ENCODE results near the gene ENTHD1.

Gene ENTHD1

DNA sequence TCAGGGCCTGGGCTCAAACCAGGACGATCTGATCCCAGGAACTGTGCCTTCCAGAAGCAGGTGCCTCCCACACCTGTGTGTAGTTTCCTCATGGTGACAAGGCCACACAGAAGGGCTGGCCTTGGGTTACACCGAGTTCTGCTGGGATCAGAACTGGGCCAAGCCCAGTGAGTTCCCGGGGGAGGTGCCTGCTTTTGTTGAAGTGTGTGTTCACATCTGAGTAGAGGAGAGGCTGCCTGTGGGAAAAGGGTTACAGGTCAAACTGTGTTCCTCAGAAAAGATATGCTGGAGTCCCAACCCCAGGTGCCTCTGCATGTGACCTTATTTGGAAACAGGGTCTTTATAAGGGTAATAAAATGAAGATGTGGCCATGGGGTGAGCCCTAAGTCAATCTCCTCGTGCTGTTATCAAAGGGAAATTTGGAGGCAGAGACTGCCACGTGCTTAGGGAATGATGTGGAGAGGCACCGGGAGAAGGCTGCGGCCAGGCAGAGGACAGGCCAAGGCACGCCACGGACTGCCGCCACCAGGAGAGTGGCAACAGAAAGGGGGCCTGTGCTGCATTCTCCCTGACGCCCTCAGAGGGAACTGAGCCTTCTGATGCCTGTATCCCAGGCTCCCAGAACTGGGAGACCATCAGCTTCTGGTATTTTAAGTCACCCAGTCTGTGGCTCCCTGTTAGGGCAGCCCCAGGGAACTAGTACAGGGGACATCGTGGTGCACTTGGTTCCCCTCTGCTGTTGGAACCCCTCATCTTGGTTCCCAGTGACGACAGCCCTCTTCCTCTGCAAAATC is 164.2 kb downstream of the ENTHD1 start:
- no peak for DNase-seq

DNA sequence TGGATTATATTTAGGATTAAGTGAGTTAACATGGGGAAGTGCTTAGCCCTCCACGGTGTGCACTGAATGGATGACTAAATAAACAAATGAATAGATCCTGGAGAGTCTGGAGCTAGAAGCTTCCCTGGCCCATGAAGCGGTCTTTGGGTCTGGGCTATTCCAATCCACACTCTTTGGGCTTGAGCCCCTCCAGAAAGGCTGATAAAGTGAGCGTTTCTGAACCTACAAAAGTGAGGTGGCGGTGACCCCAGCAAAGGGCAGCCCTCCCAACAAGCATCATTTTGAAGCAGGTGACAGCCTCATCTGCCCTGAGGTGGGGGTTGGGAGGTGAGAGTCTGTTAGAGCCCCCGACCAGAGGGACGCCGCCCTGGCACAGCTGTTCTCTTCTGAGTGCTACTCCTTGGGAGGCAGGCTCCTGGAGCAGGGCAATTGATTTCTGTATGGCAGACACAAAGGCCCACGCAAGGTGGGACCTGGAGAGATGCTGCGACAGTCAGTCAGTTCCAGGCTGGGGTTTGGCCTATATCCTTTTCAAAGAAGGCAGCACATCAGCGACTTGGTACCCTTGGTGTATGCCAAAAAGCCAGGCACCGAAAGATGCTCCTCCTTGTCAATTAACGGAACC is 165.2 kb downstream of the ENTHD1 start:
- no peak for DNase-seq

DNA sequence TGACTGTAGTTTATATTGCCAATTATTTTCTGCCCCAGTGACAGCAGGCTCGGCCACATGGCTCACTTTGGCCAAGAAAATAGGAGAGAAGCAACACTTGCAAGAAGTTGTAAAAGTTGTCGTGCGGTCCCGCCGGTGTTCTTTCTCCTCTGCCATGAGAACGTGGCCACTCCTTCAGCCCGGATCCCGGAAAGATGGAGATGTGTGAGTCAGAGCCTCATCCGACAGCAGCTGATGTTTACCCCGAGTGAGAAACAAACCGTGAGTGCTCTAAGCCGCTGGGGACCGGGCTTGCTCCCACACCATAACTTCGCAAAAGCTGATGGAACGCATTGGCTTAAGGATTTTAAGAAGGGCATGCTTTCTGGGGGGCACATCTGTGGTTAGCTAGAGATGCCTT is 166.0 kb downstream of the ENTHD1 start:
- no peak for DNase-seq

DNA sequence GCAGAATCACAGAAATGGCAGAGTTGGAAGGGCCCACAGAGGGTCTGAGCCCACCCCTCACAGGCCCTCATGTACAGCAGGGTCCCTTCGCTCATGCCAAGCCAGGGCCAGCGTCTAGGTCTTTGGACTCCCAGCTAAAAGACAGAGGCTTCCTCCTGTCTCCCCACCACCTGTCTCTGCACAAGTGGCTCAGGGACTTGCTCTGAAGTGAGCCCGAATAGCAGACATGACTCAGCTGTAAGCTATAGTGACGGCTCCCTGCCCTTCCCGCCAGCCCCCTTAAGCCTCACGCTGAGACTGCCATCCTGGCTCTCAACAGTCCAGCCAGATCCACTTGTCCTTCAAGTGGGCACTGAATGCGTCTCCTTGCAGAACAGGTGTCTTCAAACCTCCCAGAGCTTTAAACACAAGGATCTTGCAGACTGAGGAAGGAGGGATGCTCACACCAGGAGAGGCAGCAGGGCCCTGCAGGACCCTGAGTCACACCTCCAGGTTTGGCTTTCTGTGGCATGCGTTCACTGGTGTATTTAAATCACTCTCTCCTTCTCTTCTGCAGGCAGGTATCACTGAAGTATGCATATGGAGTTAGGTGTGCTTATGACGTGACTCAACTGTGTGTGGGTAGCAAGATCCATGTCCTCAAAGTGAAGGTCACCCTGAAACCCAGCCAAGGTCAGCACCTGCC is 168.1 kb downstream of the ENTHD1 start:
- no peak for DNase-seq

DNA sequence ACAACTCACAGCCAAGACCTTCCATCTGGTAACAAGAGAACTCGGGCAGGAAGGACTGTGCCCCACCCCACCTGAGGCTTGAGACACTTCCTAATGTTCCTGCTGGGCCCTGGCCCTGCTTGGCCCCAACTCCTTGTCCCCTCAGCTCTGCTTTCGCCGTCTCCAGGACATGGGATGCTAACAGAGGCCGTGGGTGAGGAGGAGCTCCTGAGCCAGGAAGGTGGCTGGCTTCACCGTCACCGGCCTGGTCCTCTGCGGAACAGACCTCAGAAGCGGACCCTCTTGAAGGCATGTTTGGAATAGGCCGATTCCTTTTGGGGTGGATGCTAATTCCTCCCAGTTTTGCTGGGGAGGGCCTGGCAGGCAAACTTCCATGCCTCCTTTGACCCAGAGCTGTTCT is 168.7 kb downstream of the ENTHD1 start:
- DNase-seq = no peak

DNA sequence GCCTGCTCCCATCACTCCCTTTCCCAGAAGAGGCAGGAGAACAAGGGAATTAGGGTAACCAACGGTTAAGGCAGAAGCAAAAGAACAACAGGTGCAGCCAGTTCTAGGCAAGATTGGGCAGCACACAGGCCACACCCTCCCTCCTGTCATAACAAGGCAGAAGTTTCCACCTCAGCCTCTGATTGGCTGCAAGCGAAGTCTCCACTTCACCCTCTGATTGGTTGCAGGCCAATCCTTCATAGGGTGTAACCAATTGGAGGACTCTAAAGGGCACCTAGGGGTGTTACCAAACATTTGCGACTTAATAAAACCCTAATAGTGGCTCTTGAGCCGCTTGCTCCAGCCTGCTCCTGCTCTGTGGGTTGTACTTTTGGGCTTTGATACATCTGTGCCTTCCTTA is 169.2 kb downstream of the ENTHD1 start:
- no peak for DNase-seq

DNA sequence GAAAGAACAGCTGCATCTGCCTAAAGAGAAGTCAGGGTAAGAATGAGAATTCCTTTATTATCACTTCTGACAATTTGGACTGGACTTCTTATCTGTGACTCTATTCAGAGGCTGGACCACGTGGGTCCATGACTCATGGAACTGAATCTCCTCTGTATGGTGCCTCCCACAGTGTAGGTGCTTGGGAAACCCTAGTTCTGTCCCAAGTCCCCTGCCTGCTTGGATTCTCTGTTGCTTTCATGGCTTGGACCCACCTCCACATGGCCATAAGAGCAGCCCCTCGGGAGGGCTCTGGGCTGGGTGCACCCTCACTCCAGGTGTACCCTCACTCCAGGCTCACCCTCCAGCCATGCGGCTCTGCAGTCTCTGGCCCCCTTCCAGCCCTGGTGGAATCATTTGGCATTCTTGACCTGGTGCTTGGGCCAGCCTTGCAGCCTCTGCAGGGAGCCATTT is 169.6 kb downstream of the ENTHD1 start:
- DNase-seq = no peak

DNA sequence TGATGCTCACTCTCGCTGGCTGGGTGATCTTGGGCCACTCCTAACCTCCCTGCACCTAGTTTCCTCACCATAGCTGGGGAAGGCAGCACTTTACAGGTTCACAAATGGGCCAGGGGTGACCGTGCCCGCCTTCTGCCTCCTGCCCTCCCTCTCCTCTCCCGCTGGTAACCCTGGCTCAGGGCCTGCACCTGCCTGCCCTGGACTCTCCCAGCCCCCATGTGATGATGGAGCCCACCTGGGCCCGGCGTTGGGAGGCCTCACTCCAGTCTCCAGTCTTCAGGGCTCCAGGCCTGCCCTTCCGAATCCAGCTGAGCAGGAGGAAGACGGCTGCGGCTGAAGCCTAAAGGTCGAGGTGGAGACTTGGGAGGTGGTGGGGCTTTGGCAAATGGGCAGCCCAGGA is 170.1 kb downstream of the ENTHD1 start:
- no peak for DNase-seq

DNA sequence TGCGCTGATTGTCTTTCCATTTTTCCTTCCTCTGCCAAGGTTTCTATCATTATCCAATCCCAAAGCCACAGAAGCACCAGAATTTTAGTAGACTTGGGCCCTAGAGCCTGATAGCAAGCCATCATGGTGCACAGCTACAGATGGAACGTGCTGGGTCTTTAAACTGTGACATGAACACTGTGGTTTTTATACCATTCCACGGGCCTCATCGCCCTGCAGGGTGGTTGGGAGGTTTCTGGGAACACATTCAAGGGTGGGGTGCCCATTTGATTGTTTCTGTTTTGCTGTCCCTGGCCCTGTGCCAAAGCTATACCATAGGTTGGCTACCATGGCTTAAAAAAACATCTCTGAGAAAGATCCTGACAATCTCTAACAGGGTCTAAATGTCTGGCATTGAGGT is 171.1 kb downstream of the ENTHD1 start:
- no peak for DNase-seq

DNA sequence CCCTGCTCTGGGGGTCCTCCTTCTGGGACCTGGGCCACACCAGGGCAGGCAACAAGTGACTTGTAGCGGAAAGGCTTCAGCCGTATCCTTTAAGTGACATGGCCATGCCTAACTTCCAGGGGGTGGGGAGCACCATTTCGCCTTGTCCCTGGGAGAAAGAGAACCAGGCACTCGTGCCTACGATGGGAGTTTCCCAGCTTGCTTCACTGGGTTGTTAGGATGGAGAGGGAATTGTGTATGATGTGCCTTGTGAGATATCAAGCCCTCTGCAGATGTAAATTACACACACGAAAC is 171.6 kb downstream of the ENTHD1 start:
- DNase-seq = no peak

DNA sequence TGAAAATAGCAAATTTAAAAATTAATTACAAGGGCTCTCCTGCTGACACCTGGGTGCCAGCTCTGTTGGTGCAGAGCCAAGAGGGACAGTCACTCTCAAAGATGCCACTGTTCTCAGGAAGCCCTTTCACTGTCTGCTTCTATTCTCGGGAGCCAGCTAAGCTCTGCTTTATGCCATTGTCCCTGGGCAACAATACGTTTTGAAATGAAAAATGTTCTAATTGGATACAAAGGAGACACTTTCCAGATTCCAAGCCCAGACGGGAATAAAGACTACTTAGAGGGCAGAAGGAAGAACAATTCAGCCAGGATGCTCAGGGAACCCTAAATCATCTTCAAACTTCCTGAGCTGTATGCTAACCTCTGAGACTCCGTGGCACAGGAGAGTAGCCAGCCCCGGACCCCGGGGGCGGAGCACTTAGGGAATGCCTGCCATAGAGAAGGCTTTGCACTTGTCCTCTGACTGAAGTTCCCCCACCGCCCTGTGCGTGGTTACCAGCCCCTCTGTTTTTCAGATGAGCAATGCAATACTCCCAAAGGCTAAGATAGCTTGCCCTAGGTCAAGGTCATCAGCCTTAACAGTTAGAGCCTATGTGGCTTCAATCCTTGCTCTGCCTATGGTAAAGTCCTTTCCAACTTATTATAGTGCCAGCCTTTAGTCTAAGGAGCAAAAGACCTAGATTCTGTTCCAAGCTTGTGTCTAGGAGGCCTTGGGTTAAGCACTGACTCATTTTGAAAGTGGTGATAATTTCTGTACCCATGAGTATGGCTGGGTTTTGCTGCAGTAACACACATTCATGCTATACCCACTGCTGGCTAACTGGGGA is 172.1 kb downstream of the ENTHD1 start:
- DNase-seq = no peak

DNA sequence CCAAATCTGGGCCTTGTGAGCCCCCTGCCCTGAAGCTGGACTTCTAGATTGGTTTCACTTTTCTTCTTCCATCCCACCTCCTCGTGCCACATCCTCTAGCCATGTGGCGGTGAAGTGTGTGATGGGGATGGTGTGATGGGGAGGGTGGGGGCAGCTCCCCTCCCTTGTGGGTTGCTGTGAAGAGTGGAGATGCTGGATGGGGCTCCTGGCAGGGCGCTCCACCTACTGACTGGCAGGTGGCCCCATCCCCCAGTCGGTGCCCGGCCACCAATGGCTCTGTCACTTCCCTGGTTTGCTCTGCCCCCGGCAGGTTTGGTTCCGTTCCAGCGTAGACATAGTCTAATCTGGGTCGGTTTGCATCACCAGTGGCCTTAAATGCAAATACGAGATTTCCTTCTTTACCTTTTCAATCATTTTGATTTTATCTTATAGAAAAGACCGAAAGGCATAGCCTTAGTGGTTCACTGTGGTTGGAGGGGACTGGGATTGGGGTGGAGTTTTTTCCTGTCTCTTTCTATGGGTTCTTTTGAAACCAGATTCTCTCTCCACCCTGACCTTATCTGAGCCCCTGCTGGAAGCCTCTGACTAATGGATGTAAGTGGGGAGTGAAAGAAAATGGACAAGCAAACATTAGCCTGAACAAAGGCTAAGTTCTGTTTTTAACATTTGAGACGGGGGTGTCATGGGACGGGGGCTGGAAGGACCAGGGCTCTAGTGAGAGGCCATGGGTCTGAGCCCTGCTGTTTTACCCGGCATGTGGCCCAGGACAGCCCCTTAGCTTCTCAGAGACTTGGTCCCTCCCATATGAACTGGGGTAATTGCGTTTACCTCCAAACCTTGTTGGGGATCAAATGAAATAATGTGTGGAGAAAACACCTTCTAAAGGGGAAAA is 173.8 kb downstream of the ENTHD1 start:
- DNase-seq = no peak

DNA sequence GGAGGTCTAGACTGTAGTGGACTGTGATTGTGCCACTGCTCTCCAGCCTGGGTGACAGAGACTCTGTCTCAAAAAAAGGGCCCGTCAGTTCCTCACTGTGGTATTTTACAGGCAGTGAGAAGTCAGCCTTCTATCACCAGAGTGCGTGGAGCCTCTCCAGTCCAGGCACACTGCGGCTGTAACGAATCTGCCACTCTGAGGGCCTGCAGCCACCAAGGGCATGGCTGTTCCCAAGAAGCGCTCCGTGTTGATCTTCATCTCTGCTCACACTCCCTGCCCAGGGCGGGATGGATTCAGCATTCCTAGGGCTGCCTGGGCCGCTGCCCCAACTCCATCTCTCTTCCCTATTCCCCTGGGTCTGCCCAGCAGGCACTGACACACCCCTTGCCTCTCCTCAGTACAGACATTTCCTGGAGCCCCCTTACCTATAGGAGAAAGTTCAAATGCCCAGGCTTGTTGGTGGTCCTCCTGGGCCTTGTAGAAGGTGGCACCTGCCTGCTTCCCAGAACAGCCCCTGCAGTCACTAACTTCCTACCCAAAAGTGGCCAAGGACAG is 174.6 kb downstream of the ENTHD1 start:
- no peak for DNase-seq

DNA sequence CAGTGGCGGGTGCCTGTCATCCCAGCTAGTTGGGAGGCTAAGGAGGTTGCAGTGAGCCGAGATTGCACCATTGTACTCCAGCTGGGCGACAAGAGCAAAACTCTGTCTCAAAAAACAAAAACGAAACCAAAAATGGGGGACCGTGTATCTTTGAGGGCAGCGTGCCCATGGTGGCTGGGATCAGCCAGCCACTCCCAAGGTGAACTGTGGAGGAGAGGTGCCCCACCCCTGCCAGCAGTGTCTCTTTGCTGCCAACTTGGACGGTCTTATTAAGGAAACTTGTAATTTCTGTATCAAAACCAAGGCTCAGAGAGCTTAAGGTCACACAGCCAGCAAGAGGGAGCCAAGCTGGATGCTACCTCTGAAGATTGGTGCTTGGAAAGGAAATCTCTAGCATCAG is 175.4 kb downstream of the ENTHD1 start:
- DNase-seq = no peak

DNA sequence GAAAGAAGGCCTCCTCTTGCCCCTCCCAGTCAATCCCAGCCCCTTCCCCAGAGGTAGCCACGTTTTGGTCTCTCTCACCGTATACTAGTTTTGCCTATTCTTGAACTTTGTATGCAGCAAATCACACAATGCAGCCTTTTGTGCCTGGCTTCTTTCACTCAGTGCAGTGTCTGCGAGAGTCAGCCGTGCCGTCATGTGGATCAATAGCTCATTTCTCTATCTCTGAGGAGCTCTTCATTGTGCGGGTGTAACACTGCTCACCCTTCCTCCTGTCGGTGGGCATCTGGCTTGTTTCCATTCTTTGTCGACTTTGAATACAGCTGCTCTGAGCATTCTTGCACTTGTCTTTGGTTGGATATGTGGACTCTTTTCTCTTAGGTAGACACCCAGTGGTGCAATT is 176.5 kb downstream of the ENTHD1 start:
- no peak for DNase-seq

DNA sequence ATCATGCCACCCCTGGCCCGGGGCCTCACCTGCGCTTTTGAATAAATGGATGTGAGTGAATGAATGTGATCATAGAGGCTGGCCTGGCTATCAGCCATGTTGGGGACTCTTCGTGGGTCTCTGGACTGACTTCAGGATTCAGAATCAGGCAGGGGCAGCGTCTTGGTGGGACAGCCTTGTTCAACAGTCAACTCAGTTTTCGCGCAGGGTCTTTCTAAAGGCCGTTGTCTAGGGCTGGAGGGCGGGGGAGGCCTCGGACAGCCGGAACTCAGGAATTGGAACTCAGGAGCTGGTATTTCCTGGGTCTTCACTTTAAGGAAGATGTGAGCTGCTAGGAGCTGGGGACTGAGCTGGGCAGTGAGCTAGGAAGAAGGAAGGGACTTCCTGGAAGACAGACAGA is 177.0 kb downstream of the ENTHD1 start:
- DNase-seq = no peak

DNA sequence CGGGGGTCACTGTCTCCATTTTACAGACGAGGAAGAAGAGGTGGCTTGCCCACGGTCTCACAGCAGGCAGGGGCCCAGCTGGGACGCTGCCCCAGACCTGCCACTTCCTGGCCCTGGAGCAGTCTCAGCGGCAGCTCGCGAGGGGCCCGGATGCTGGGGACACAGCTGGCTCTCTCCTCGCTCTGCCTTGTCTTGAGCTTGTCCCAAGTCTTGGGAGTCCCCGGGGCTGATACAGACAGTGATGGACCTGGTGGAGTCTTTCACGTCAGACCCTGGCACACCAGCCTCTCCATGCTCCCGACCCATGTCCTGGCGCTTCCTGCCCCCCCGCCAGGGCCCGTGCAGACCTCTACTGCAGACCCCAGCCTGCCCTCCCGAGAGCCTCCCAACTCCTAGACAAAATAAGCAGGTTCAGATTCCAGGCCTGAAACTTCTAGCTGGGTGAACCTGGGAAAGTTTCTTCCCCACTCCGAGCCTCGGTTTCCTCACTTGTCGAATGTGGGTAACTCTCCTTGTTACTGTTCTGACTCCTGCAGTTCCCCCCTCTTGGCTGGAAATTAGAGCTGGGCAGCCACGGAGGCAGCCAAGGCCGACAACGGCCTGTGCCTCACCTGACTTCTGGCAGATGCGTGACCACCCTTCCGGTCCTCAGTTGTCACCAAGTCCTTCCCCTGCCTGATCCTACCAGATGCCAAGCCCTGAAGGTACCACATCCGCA is 177.6 kb downstream of the ENTHD1 start:
- no peak for DNase-seq

DNA sequence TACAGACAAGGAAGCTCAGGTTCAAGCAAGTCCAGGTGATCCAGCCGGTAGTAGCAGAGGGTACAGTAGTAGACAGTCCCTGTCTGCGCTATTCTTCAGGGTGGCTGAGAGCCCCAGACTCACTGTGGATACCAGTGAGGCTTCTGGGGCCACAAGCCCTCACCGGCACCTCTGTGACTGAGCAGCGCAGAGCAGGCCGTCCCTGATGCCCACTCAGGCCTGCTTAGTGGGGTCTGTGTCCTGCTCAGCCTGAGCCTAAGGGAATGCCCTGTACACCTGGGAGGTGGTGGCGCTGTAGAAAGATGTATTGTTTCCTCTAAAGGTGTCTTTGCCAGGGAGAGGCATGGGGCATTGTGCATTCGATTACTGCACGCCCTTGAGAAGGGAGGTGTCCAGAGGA is 179.2 kb downstream of the ENTHD1 start:
- DNase-seq = no peak

DNA sequence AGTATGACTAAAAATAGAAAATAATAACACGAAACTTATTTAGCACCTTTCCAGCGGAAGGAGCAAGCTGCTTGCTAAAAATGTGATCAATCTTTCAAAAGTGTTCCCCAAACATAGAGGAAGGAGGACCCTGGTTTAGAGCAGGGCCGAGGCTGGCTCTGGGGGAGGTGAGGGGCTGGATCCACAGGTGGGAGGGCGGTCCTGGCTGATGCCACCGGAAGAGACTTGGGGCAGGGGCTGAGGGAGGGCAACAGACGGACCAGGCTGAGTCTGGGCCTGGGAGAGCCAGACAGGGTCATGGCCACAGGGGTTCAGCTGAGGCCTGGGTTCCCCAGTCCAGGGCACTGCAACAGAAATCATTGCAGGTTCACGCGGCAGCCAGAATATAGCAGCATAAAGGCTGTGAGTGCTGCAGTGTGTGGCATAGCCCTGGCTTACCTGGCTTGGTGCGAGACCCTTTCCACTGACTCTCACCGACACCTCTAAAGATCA is 179.7 kb downstream of the ENTHD1 start:
- DNase-seq = no peak

DNA sequence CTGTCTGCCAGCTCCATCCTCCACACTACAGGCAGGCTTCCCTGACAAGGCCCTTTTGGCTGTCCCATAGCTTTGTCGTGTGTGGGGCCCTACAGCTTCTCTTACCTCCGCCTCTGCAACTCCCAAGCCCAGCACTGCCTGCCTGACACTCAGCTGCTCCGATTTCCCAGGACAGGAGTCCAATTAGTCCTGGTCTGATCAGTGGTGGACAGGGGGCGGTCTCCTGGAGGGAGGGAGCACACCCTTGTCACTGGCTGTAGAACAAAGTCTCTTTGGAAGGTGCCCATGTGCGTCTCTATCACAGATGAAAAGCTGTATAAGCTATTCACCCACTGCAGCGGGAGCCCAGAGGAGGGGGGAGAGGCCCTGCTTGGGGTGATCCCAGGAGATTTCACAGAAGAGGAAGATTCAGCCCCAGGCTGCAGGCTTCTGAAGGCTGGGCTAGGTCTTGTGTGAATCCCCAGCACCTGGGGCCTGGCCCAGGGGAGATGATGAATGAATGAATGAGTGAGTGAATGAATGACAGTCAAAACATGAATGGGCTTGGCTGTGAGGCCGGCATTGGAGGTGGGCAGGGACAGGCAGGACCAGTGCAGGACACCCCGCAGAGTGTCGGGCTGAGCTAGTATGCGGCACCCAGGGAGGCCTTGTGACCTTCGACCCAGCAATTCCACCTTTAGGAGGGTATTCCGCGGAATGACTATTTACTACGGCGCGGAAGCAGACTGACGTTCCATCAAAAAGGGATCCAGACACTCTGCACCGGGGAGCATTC is 180.6 kb downstream of the ENTHD1 start:
- no peak for DNase-seq

Data from NCI-H446 (cell line).